Immature natural killer cell (primary cell): Measurements from ENCODE around the gene TSHZ2. TPM values are rescaled to one million over a fixed set of nuclear protein-coding genes. Genes with fewer than 3 reads are reported as not detected.

Source experiments
- DNase-seq, 3 donors: peaks; one replicate each; pipeline ENCODE4 v3.0.0; 2022; ENCODE audit warnings: mixed read lengths in 1 of 3
- H3K27ac Mint-ChIP-seq, 6 donors: one replicate each; pipeline ENCODE4 v1.8.0; 2020; ENCODE audit warnings: mixed read lengths in 6 of 6, mild to moderate bottlenecking in 5 of 6, inconsistent platforms in 4 of 6, moderate library complexity in 3 of 6
- H3K27me3 Mint-ChIP-seq, 3 donors: one replicate each; pipeline ENCODE4 v1.8.0; 2020 to 2021; ENCODE audit warnings: low read depth in 3 of 3, mild to moderate bottlenecking in 3 of 3, mixed read lengths in 3 of 3, moderate library complexity in 3 of 3, inconsistent platforms in 1 of 3
- H3K36me3 Mint-ChIP-seq, 3 donors: one replicate each; pipeline ENCODE4 v1.8.0; 2020; ENCODE audit warnings: mixed read lengths in 3 of 3, inconsistent platforms in 2 of 3, mild to moderate bottlenecking in 2 of 3
- H3K4me1 Mint-ChIP-seq, 2 donors: one replicate each; pipeline ENCODE4 v1.8.0; 2020; ENCODE audit warnings: inconsistent platforms in 2 of 2, mild to moderate bottlenecking in 2 of 2, mixed read lengths in 2 of 2, moderate library complexity in 1 of 2
- H3K4me3 Mint-ChIP-seq, 5 donors: one replicate each; pipeline ENCODE4 v1.8.0; 2020; ENCODE audit warnings: mild to moderate bottlenecking in 5 of 5, mixed read lengths in 5 of 5, inconsistent platforms in 3 of 5, moderate library complexity in 3 of 5
- H3K9me3 Mint-ChIP-seq, 6 donors: one replicate each; pipeline ENCODE4 v1.8.0; 2020; ENCODE audit warnings: mild to moderate bottlenecking in 6 of 6, mixed read lengths in 6 of 6, inconsistent platforms in 4 of 6, moderate library complexity in 3 of 6
- polyA plus RNA-seq, 3 donors: library from polyadenylated mRNA; unstranded; fragments of 300-500 nt; fragmentation: Illumina TruSeq; gene quantifications; one replicate each; pipeline ENCODE4 v1.2.3, GENCODE V29; 2021

The TSHZ2 gene
- polyA plus RNA-seq, 3 donors from 2014 or later, result not detected

DNA sequence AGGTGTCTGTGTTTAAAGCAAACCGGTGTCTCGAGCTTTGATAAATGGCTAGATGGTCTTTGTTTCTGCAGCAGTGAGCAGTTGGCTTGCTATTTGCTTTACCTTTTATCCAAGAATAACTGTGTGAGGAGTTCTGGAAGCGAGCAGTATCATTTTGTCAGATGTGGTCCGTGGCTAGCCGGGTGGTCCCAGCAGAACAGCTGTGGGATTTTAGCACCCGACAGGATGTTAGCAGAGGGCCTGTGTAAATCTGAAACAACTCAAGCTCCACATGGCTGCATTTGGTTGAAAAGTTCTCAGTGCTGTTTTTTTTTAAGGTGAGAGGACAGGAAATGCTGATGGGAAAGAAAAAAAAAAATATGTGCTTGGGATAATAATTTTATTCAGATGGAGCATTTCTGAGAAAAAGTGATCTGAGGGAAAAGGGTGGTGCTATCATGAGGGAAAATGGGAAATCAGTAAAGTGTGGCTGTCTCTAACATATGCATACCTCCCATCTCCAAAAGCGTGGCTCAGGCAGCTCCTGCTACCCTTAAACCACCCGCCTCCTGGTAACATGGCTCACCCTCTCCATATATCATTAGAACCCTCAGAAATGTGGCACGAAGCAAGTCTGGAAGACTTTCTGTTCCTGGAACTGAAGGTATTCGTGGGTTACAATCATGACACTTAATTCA lies 215.4 kb downstream of the TSHZ2 start:
- Mint-ChIP-seq H3K27ac (no peak overlapping the region), H3K36me3 (no peaks in the 10 kb centered on the region), H3K4me3 (no peak overlapping the region), H3K9me3 (no peaks in the 10 kb centered on the region), H3K27me3 (peaks cover 4 to 6% (median 4%) of the 10 kb centered on the region in 3 donors), H3K4me1 (no peaks in the 10 kb centered on the region)
- DNase-seq, result no peak

GRCh38 chr20:53190225-53190624 lies 218.1 kb downstream of the TSHZ2 start:
- H3K4me3 Mint-ChIP-seq, result no peak overlapping the region
- H3K4me1 Mint-ChIP-seq, result no peaks in the 10 kb centered on the region
- H3K36me3 Mint-ChIP-seq, result no peaks in the 10 kb centered on the region
- no peak for DNase-seq
- H3K27me3 Mint-ChIP-seq, result peaks cover 4 to 10% (median 6%) of the 10 kb centered on the region in 3 donors
- no peaks in the 10 kb centered on the region for H3K9me3 Mint-ChIP-seq
- no peak overlapping the region for H3K27ac Mint-ChIP-seq

DNA sequence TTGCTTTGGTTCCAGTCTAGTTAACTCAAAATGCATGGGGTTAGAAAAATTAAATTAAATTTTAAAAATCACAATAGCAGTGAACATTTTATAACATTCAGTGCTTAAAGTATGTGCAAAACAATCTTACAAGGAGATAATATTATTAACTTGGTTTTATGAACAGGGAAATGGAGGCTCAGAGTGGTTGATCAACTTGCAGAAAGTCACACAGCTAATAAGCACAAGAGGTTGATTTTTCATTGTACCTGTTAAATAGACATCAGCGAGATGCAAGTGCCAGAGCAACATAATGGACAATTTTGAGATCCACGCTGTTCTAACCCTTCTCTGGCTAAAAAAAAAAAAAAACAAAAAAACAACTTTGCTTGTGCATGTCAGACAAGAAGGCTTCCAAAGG lies 219.8 kb downstream of the TSHZ2 start:
- H3K4me3 Mint-ChIP-seq, result no peak overlapping the region
- peaks cover 3 to 13% (median 7%) of the 10 kb centered on the region in 3 donors for H3K27me3 Mint-ChIP-seq
- no peak for DNase-seq
- H3K27ac Mint-ChIP-seq, result no peak overlapping the region
- no peaks in the 10 kb centered on the region for H3K9me3 Mint-ChIP-seq
- H3K4me1 Mint-ChIP-seq, result no peaks in the 10 kb centered on the region
- no peaks in the 10 kb centered on the region for H3K36me3 Mint-ChIP-seq

- Mint-ChIP-seq H3K4me1 (no peaks in the 10 kb centered on the region), H3K27ac (no peak overlapping the region)
- DNase-seq, result no peak
Measured at GRCh38 chr20:53194306-53195290, 222.4 kb downstream of the TSHZ2 start.

DNA sequence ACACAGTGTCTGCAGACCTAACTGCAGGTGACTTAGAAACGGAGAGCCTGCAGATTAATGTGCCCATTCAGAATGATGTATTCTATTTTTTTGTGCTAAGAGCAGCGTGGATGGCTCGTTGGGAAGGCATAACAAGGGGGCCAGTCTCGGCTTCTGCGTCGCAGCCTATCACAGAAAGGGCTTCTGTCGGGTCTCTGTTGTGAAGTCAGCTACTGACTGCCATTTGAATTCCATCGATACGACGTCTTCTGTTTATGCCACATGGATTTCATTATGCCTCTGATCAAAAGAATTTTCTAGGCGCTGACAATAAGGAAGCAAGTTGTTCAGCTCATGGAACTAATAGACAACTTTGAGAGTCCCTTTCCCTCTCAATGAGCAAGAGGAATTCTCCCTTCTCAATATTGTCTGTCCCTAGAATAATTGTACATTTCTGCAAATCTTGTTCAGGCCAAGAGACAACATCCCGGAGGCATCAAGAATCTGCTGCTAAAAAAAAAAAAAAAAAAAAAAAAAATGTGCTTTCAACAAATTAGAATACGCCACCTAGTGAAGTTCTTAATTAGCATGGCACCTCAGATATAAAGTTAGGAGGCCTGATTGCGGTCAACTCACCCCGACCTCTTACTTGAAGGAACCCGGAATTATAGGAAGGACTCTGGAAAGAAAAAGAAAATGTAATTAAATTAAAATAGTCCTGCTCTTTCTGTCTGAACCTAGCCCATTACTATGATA lies 223.9 kb downstream of the TSHZ2 start:
- no peak for DNase-seq
- H3K9me3 Mint-ChIP-seq, result no peaks in the 10 kb centered on the region
- no peak overlapping the region for H3K4me3 Mint-ChIP-seq
- no peak overlapping the region for H3K27ac Mint-ChIP-seq
- H3K4me1 Mint-ChIP-seq, result no peaks in the 10 kb centered on the region
- H3K36me3 Mint-ChIP-seq, result no peaks in the 10 kb centered on the region
- H3K27me3 Mint-ChIP-seq, result peaks cover 6 to 12% (median 7%) of the 10 kb centered on the region in 3 donors

More at GRCh38 chr20:53194306-53195290, 222.4 kb downstream of the TSHZ2 start:
- H3K9me3 Mint-ChIP-seq, result no peaks in the 10 kb centered on the region
- H3K4me3 Mint-ChIP-seq, result no peak overlapping the region
- H3K27me3 Mint-ChIP-seq, result peaks cover 6 to 12% (median 7%) of the 10 kb centered on the region in 3 donors
- no peaks in the 10 kb centered on the region for H3K36me3 Mint-ChIP-seq

- H3K27ac Mint-ChIP-seq, result no peak overlapping the region
- no peak overlapping the region for H3K4me3 Mint-ChIP-seq
- H3K4me1 Mint-ChIP-seq, result no peaks in the 10 kb centered on the region
- H3K36me3 Mint-ChIP-seq, result no peaks in the 10 kb centered on the region
- no peaks in the 10 kb centered on the region for H3K9me3 Mint-ChIP-seq
- no peak for DNase-seq
- H3K27me3 Mint-ChIP-seq, result peaks cover 1 to 5% (median 3%) of the 10 kb centered on the region in 3 donors
Measured at GRCh38 chr20:53201588-53201987, 229.4 kb downstream of the TSHZ2 start.

DNA sequence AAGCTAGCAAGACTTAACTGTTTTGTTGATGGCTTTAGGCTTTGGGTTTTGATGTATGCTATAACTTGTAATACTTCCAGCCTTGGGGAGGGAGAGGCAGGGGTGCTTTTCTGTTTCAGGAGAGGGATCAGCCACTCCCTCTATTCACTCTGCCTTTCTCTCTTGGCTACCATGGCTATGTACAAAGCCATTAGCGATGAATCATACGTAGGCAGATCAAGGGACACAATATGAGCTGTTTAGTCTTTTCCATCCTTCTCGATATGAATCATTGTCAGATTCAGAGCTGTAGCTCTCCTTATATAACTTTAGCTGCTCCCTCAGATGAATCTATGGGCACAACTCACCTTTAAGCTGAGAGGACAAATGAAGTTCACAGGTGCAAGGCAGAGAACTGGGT lies 230.6 kb downstream of the TSHZ2 start:
- Mint-ChIP-seq H3K27ac (no peak overlapping the region), H3K4me1 (no peaks in the 10 kb centered on the region), H3K36me3 (no peaks in the 10 kb centered on the region), H3K4me3 (no peak overlapping the region), H3K9me3 (no peaks in the 10 kb centered on the region), H3K27me3 (peaks cover 1 to 3% (median 3%) of the 10 kb centered on the region in 3 donors)
- no peak for DNase-seq

GRCh38 chr20:53205046-53205445 lies 232.9 kb downstream of the TSHZ2 start:
- Mint-ChIP-seq H3K4me3 (no peak overlapping the region), H3K4me1 (no peaks in the 10 kb centered on the region), H3K9me3 (no peaks in the 10 kb centered on the region), H3K36me3 (no peaks in the 10 kb centered on the region), H3K27me3 (peaks cover 0 to 3% (median 1%) of the 10 kb centered on the region in 3 donors), H3K27ac (no peak overlapping the region)
- DNase-seq, result no peak

DNA sequence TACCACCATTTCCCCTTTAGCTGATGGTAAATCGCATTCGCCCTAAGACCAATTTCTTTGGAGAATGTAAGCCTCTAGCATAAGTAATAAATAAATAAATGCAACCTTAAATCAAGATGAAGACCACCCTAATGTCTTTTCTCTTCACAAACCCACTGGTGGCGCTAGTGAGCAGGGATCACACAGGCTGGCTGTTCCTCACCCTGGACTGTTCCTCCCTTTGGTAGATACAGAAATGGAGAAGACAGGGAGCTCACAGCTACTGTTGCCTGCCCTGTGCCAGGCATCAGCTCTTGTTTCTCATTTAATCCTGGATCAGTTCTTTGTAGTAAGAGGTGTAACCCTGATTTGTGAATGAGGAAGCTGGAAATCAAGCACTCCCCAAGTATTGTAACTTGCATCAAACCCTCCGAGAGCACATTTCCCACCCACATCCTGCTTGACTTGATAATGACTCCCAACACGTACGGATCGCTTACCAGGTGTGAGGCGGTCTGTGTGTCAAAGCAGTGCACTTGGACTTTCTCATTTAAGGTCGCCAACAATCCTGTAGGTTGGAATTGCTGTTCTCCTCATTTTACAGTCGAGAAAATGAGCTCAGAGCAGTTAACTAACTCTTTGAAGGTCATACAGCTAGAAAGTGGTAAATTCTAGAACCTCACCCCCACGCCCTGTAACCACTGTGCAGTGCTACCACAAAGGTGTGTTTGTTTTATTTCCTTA lies 236.1 kb downstream of the TSHZ2 start:
- Mint-ChIP-seq H3K27me3 (peaks cover 0 to 3% (median 1%) of the 10 kb centered on the region in 3 donors), H3K36me3 (no peaks in the 10 kb centered on the region), H3K27ac (no peak overlapping the region), H3K9me3 (no peaks in the 10 kb centered on the region), H3K4me1 (no peaks in the 10 kb centered on the region), H3K4me3 (no peak overlapping the region)
- no peak for DNase-seq

DNA sequence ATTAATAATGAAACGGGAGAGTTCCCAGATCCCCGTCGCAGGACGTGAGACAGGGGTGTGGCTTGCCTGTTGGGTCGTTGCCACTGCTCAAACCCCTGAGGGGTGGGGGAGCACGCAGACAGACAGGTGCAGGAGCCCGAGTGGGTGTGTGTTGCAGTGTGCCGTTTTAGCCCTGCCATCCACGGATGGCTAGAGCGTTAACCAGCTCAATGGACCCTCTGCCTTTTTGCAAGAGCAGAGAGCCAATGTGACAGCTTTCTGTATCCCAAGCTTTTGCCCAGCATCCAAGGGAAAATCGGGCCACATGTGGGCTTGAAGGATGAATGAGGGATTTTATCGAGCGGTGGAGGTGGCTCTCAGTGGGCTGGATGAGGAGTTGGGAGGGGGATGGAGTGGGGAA lies 237.9 kb downstream of the TSHZ2 start:
- Mint-ChIP-seq H3K27ac (no peak overlapping the region), H3K9me3 (no peaks in the 10 kb centered on the region), H3K36me3 (no peaks in the 10 kb centered on the region), H3K4me1 (peaks cover 0 to under 1% of the 10 kb centered on the region in 2 donors), H3K27me3 (peaks cover 0 to 7% (median 7%) of the 10 kb centered on the region in 3 donors), H3K4me3 (no peak overlapping the region)
- DNase-seq, result no peak

DNA sequence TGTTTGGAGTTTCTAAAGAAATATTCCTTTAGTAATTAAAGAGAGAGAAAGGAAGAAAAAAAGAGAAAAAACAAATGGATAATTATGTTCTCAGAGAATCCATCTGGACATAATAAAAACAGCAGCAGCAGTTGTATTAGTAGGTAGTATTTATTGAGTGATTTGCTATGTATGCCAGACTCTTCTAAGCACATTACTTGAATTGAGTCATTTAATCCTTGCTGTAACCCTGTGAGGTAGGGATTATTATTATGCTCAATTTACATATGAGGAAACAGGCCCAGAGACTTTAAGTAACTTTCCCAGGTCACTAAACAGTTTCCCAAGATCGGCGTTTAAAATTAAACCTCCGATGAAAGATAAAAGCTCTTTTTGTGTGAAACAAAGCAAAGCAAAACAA lies 238.8 kb downstream of the TSHZ2 start:
- Mint-ChIP-seq H3K9me3 (no peaks in the 10 kb centered on the region), H3K27me3 (peaks cover 3 to 8% (median 7%) of the 10 kb centered on the region in 3 donors), H3K4me3 (no peak overlapping the region), H3K4me1 (peaks cover 0 to 4% of the 10 kb centered on the region in 2 donors), H3K27ac (no peak overlapping the region), H3K36me3 (no peaks in the 10 kb centered on the region)
- no peak for DNase-seq

GRCh38 chr20:53212018-53212417 lies 239.9 kb downstream of the TSHZ2 start:
- no peak overlapping the region for H3K4me3 Mint-ChIP-seq
- no peaks in the 10 kb centered on the region for H3K9me3 Mint-ChIP-seq
- H3K4me1 Mint-ChIP-seq, result peaks cover 0 to 6% of the 10 kb centered on the region in 2 donors
- H3K27me3 Mint-ChIP-seq, result peaks cover 3 to 10% (median 7%) of the 10 kb centered on the region in 3 donors
- no peak overlapping the region for H3K27ac Mint-ChIP-seq
- no peaks in the 10 kb centered on the region for H3K36me3 Mint-ChIP-seq
- DNase-seq, result no peak

GRCh38 chr20:53214392-53214791 lies 242.2 kb downstream of the TSHZ2 start:
- no peak overlapping the region for H3K4me3 Mint-ChIP-seq
- H3K4me1 Mint-ChIP-seq, result peaks cover 0 to 8% of the 10 kb centered on the region in 2 donors
- no peak for DNase-seq
- H3K9me3 Mint-ChIP-seq, result no peaks in the 10 kb centered on the region
- H3K27me3 Mint-ChIP-seq, result peaks cover 3 to 8% (median 7%) of the 10 kb centered on the region in 3 donors
- no peaks in the 10 kb centered on the region for H3K36me3 Mint-ChIP-seq
- H3K27ac Mint-ChIP-seq, result no peak overlapping the region
